CD4-positive, alpha-beta T cell treated with Interleukin-17A for 4 hours (primary cell): Measurements from ENCODE around the gene TTC7B.

Experiments
- DNase-seq: peaks from one replicate; pipeline ENCODE4 v3.0.0-alpha.2; 2020; ENCODE audit warnings: mixed read lengths

Gene TTC7B

GRCh38 chr14:90641615-90642243 lies 174.5 kb downstream of the TTC7B start:
- DNase-seq = no peak

- no peak for DNase-seq
Measured at GRCh38 chr14:90641168-90641567, 175.1 kb downstream of the TTC7B start.

GRCh38 chr14:90639641-90640040 lies 176.6 kb downstream of the TTC7B start:
- DNase-seq = no peak

GRCh38 chr14:90632871-90633270 lies 183.4 kb downstream of the TTC7B start:
- no peak for DNase-seq

GRCh38 chr14:90632451-90632850 lies 183.8 kb downstream of the TTC7B start:
- DNase-seq = no peak

DNA sequence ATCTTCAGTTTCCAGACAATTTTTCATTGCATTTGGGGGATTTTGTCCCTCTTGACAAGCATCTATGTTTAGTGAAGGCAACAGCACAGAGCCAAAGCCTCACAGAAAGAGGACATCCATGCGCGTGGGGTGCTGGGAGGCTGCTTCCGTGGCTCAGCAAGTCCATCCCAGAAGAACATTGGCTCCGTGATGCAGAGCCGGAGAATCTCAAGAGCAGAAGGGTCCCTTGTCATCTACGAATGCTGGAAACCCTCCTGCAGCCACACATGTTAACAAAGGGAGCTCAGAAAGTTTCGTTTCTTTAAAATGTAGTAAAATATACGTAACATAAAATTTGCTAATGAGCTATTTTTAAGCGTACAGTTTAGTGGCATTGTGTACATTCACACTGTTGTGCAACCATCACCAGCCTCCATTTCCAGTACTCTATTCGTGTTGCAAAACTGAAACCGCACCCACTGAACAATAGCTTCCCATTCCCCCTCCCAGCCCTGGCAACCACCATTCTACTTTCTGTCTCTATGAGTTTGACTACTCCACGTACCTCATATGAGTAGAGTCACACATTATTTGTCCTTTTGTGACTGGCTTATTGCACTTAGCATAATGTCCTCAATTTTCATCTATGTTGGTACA lies 185.9 kb downstream of the TTC7B start:
- DNase-seq = no peak

GRCh38 chr14:90629471-90629870 lies 186.8 kb downstream of the TTC7B start:
- no peak for DNase-seq

GRCh38 chr14:90628825-90629224 lies 187.4 kb downstream of the TTC7B start:
- DNase-seq = no peak

DNA sequence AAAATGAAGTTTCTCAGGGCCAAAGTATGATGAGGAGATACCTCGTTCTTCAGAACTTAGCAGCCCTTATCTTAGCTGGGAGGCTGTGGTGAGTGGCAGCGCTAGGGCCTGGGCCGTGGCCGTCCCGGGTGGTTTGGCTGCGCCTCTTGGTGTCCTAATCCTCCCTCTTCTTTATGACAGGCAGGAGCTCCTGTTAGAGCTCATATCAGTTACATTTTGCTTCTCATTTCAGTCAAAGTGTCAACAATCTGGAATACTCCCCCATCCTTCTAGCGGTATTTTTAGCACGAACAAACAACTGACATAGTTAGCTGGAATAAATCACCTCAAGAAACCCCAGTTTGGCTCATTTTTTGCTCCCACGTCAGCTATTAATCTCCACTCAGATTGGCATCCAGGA lies 188.8 kb downstream of the TTC7B start:
- DNase-seq = no peak

GRCh38 chr14:90626550-90626949 lies 189.7 kb downstream of the TTC7B start:
- DNase-seq = no peak

DNA sequence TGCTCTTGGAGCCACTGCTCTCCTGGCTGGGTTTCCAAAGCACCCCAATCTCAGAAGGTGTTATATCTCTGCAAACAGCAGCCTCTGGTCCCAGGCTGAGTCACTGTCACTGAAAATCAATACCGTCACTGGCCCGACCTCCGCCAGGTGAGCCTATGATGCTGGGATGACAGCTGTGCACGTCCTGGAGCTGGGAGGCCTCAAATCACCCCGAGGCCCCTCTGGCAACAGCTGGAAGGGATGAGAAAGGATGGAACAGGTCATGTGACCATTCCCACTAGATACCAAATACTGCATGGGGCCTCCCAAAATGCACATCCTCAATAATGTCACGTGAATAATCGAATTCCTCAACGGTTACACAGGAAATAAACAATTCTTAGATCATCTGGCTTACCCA lies 190.8 kb downstream of the TTC7B start:
- no peak for DNase-seq

DNA sequence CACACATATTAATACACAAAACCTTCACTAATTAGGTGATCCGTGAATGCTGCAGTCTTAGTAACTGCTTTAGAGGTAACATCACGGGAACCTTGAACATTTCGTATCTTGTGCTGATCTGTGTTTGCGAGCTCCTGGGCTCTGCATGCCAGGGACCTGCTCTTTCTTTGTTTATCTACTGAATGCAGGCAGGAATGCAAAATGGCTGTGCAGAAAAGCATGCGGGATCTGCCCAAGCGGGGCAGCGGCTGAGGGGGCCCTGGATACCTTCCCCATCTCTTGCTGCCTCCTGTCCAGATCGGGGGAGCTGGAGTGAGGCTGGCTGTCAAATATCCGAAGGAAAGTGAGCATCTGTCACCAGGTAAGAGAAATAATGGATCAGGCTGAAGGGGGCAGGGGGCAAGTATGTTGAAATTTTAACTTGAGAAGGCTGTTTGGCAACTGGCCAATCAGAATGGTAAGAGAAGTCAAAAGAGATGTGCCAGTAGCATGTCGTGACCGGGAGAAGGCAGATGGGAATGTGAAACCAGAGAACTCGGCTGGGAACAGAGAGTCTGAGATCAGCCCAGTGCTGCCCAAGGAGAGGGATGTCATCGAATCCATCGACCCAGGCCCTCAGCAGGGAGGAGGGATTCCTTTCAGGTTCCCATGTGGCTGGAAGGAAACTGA lies 191.4 kb downstream of the TTC7B start:
- no peak for DNase-seq

DNA sequence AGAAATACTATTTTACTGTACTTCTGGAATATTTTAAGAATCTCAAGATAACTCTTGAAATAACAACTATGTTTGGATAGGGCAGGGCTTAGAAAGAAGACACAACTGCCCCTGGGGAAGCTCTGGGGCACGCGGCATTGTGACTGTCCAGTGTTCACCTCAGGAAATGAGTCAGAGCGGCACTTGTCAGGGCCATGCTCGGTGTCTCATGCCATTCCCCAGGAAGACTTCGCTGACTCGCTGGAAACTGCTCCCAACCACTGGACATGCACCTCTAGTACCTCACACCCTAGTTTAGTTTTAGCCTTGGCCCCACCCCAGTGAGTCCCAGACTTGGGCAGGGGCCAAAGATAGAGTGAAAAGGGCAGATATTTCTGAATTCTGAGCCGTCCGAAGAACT lies 192.0 kb downstream of the TTC7B start:
- no peak for DNase-seq

- DNase-seq = no peak
Measured at GRCh38 chr14:90621201-90621600, 195.0 kb downstream of the TTC7B start.

- no peak for DNase-seq
Measured at GRCh38 chr14:90620568-90621077, 195.6 kb downstream of the TTC7B start.

GRCh38 chr14:90619911-90620310 lies 196.3 kb downstream of the TTC7B start:
- DNase-seq = no peak

DNA sequence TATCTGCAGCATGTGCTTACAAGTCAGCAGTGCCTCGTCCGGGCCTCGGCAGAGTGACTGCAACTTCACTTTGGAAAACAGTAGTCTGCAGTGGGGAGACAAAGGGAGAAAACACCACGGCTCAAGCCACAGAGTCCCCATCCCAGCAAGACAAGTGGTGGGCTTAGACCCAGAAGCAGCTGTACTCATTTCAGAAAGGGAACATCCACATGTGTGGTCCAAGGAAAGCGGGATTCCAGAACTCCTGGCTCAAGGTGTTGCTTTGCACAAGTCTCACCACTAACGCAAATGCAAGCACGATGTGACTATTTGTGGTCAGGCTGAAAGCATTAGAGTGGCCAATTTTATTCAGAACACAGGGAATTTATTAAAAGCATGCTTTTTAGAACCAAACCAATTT lies 198.3 kb downstream of the TTC7B start:
- DNase-seq = no peak

GRCh38 chr14:90616881-90617280 lies 199.3 kb downstream of the TTC7B start:
- no peak for DNase-seq

GRCh38 chr14:90616313-90616712 lies 199.9 kb downstream of the TTC7B start:
- DNase-seq = no peak

DNA sequence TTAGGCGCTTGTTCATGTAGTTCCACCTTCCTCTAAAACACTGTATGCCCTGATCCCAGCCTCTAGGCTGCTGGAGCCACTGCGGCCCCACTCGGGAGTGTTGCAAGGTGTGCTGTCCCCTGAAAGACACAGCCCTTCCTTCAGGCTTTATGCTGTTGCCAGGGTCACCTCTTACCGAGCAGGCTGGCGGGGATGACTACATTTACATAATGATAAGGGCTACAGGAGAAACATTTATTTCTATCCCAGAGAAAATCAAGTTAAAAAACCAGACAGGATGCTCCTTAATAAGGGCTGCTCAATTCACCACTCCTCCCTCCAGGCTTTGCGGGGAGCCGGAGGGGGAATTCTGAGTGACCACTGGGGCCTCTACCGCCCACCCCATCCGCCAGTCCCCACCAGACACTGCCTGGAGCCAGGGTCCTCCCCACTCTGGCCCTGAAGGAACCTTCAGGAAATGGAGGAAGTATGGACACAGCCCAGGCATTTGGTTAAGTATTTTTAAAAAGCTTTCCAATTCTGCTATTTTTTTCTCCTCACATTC lies 200.6 kb downstream of the TTC7B start:
- no peak for DNase-seq

GRCh38 chr14:90614696-90615516 lies 201.3 kb downstream of the TTC7B start:
- DNase-seq = no peak

- no peak for DNase-seq
Measured at GRCh38 chr14:90613997-90614396, 202.2 kb downstream of the TTC7B start.

- DNase-seq = no peak
Measured at GRCh38 chr14:90613453-90613852, 202.8 kb downstream of the TTC7B start.
